Ovary (tissue), 9 donors: ENCODE data around the gene SVIL. TPM values are rescaled to one million over a fixed set of nuclear protein-coding genes. Genes with fewer than 3 reads are reported as not detected.
A peak's percentile ranks its signal among the peaks of the same experiment; 100 is the strongest.

Experiments used
- DNase-seq, 5 donors: peaks; one replicate each; pipeline ENCODE4 v3.0.0-alpha.2; 2019 to 2020
- H3K27ac ChIP-seq, 2 donors: fragments of 200-600 bp; one replicate each; pipeline versions ENCODE4 v1.5.1 to v1.8.0; 2019 to 2022
- H3K27me3 ChIP-seq: fragments of 200-600 bp; one replicate; pipeline ENCODE4 v1.8.0; 2022
- H3K36me3 ChIP-seq: fragments of 200-600 bp; sonication (generic); one replicate; pipeline ENCODE4 v1.5.1; 2019
- H3K4me1 ChIP-seq: one replicate; pipeline ENCODE4 v1.8.1; 2013; ENCODE audit warnings: mild to moderate bottlenecking, moderate library complexity; ENCODE audit not compliant: insufficient read depth
- H3K4me3 ChIP-seq: fragments of 200-600 bp; sonication (generic); one replicate; pipeline ENCODE4 v1.5.1; 2017
- H3K9me3 ChIP-seq, 2 donors: fragments of 200-600 bp in 1 of 2; sonication (generic) in 1 of 2; one replicate each; pipeline versions ENCODE4 v1.5.1 to v1.8.1; 2013 to 2019; ENCODE audit warnings: mild to moderate bottlenecking in 1 of 2, moderate library complexity in 1 of 2
- CTCF ChIP-seq, 3 donors: fragments of 450-650 bp in 2 of 3; fragments of 200-600 bp in 1 of 3; IDR thresholded peaks; one replicate each; pipeline versions ENCODE4 v1.5.1 to v1.8.0; 2016 to 2022; ENCODE audit warnings: antibody characterized with exemption in 3 of 3, mild to moderate bottlenecking in 1 of 3
- EP300 ChIP-seq: sonication (generic); formaldehyde crosslinking; IDR thresholded peaks from one replicate; pipeline ENCODE4 v1.6.1; 2017; ENCODE audit warnings: antibody characterized with exemption
- POLR2A ChIP-seq: fragments of 450-650 bp; IDR thresholded peaks from one replicate; pipeline ENCODE4 v1.6.1; 2017; ENCODE audit warnings: antibody characterized with exemption, mild to moderate bottlenecking, moderate library complexity
- WGBS, 3 donors: extraction: QIAGEN DNeasy Blood & Tissue Kit in 1 of 3; methylation state at CpG; one replicate each; pipeline versions ENCODE4 v1.1.5 to v1.1.7; 2013 to 2017; 5-methylcytosine and 5-hydroxymethylcytosine counted together
- intact Hi-C, 4 donors: fragments of 100-400 bp; cut with DNase I; formaldehyde crosslinking; loops; one replicate each; pipeline versions ENCODE4 v1.11.0 to v1.15.1; 2022 to 2023
- polyA plus RNA-seq, 2 donors: library from polyadenylated mRNA; stranded (reverse); fragments of 200-250 nt in 1 of 2; fragments of 350-450 nt in 1 of 2; fragmentation: Illumina TruSeq in 1 of 2; extraction: RNeasy Lipid Tissue Mini Kit (QIAGEN cat#74804) in 1 of 2; gene quantifications; one replicate each; pipeline ENCODE4 v1.2.3, GENCODE V29; 2013 to 2014
- total RNA-seq, 7 donors: library from RNA; depleted of rRNA in 2 of 7; stranded (reverse); fragments of >200 nt in 2 of 7; fragmentation: NEBNext Ultra II Directional in 3 of 7; extraction: Animal tissue kit (Norgen Biotek cat#: 25700) in 3 of 7; gene quantifications; one replicate each; pipeline versions ENCODE4 v1.1.0 to v1.2.4, GENCODE V29; 2016 to 2023
- donor health status: DM: no; HTN: no; CAD: no; lungs with moderate emphysema.
- donor health status: DM: no; HTN: no; CAD: no.
- donor health status: Bipolar disorder and iron deficiency.
- donor health status: DM: yes; HTN: yes; CAD: no.
- donor health status: DM: no; HTN: no; CAD: no.
- donor health status: DM: yes; HTN: yes; CAD: no.

The SVIL gene
- total and polyA plus RNA-seq, 9 donors, result 49.9 to 225 (median 139) TPM

GRCh38 chr10:29669149-29669548 lies 34.4 kb upstream of the SVIL start:
- no peaks in the 10 kb centered on the region for H3K36me3 ChIP-seq
- intact Hi-C loops, result loop anchor here in 1 of 4 donors (10.0 kb wide), 1 partner anchor 56 kb away; no protein-coding TSS in a partner anchor
- TF ChIP-seq CTCF (IDR thresholded peaks at IDR 0.05) (no peak), EP300 (no peak), POLR2A (no peak)
- H3K4me1 ChIP-seq, result peaks cover 4% of the 10 kb centered on the region
- H3K4me3 ChIP-seq, result no peak overlapping the region
- no peaks in the 10 kb centered on the region for H3K27me3 ChIP-seq
- H3K27ac ChIP-seq, result no peak overlapping the region
- 44 to 72% (median 67%) methylated on average over 3 of the region's 3 CpGs for WGBS, 3 donors
- DNase-seq, result peak in 1 of 5 donors; percentile 36
- no peaks in the 10 kb centered on the region for H3K9me3 ChIP-seq

GRCh38 chr10:29668628-29669027 lies 33.9 kb upstream of the SVIL start:
- WGBS, 3 donors, result 79 to 82% (median 81%) methylated on average over 4 of the region's 4 CpGs
- intact Hi-C loops, result loop anchor here in 1 of 4 donors (10.0 kb wide), 1 partner anchor 56 kb away; no protein-coding TSS in a partner anchor
- Histone ChIP-seq H3K9me3 (no peaks in the 10 kb centered on the region), H3K4me3 (no peak overlapping the region), H3K27ac (no peak overlapping the region), H3K27me3 (no peaks in the 10 kb centered on the region), H3K36me3 (no peaks in the 10 kb centered on the region), H3K4me1 (peaks cover 4% of the 10 kb centered on the region)
- no peak for TF ChIP-seq EP300
- no peak for TF ChIP-seq CTCF (IDR thresholded peaks at IDR 0.05)
- no peak for TF ChIP-seq POLR2A
- no peak for DNase-seq

DNA sequence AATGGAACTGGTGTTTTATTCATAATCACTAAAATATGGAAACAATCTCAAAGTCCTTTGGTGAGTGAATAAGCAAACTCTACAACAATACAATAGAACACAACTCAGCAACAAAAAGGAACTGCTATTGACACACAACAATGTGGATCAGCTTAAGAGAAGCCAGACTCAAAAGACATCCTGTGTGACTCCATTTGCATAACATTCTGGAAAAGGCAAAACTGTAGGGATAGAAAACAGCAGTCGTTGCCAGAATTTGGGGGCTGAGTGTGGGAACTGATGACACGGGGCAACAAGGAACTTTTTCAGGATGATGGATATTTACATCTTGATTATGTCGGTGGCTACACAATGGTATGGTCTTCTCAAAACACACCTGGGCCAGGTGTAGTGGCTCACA lies 32.4 kb upstream of the SVIL start:
- no peak overlapping the region for H3K4me3 ChIP-seq
- intact Hi-C loops, result loop anchor here in 1 of 4 donors (10.0 kb wide), 1 partner anchor 58 kb away; no protein-coding TSS in a partner anchor
- H3K9me3 ChIP-seq, result no peaks in the 10 kb centered on the region
- no peaks in the 10 kb centered on the region for H3K36me3 ChIP-seq
- H3K4me1 ChIP-seq, result peaks cover 4% of the 10 kb centered on the region
- 78 to 83% (median 79%) methylated on average over 3 of the region's 3 CpGs for WGBS, 3 donors
- H3K27ac ChIP-seq, result no peak overlapping the region
- H3K27me3 ChIP-seq, result no peaks in the 10 kb centered on the region
- DNase-seq, result no peak
- TF ChIP-seq EP300 (no peak), CTCF (IDR thresholded peaks at IDR 0.05) (no peak), POLR2A (no peak)

- intact Hi-C loops, result loop anchor here in 1 of 4 donors (10.0 kb wide), 1 partner anchor 59 kb away; no protein-coding TSS in a partner anchor
- Histone ChIP-seq H3K27ac (no peak overlapping the region), H3K4me3 (no peak overlapping the region), H3K9me3 (no peaks in the 10 kb centered on the region), H3K36me3 (no peaks in the 10 kb centered on the region), H3K4me1 (peaks cover 2% of the 10 kb centered on the region), H3K27me3 (no peaks in the 10 kb centered on the region)
- WGBS, 3 donors, result 89 to 96% (median 96%) methylated on average over 7 of the region's 7 CpGs
- no peak for DNase-seq
- TF ChIP-seq POLR2A (no peak), EP300 (no peak), CTCF (IDR thresholded peaks at IDR 0.05) (no peak)
Measured at GRCh38 chr10:29666201-29666600, 31.4 kb upstream of the SVIL start.
